Measurements from ENCODE around the gene DTNBP1. TPM values are rescaled to one million over a fixed set of nuclear protein-coding genes. Genes with fewer than 3 reads are reported as not detected.

Gene DTNBP1
- total and polyA plus RNA-seq, 2 of the 8 experiments (the other 6 are each of a cell fraction or from before 2014, with no cell fraction given), result 13.5 to 22.1 TPM

DNA sequence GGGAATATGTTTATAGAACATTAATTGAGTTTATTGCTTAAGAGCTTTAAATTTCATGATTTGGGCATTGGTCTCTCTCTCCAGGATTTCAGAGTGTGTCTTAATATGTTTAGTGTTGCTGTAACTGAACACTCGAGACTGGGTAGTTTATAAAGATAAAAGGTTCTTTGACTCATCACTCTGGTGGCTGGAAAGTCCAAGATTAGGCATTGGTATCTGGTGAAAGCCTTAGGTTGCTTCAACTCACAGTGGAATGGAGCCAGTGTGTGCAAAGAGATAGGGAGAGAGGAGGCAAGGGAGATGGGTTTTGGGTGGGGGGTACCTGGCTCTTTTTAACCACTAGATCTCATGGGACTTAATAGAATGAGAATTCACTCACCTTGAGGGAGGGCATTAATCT is 35.6 kb upstream of the DTNBP1 start:
- ChIA-PET POLR2A (ENCODE audit: partially characterized antibody) (no interaction called here), CTCF (ENCODE audit: partially characterized antibody) (no interaction called here)
- Histone ChIP-seq H2BK15ac (ENCODE audit: low read length) (no peak overlapping the region), H3K56ac (replicated peaks; ENCODE audit: insufficient read length, low read depth, low read length) (no peak overlapping the region), H3K9ac (replicated peaks in 1 of 4; ENCODE audit: extremely low read depth in 1 of 4, low read depth in 3 of 4, low read length in 3 of 4) (no peak overlapping the region), H4K20me1 (replicated peaks in 1 of 2; ENCODE audit: control insufficient read depth in 1 of 2, insufficient read depth in 2 of 2, low read length in 2 of 2) (no peaks in the 10 kb centered on the region), H3K27ac (ENCODE audit: low read depth, low read length) (no peak overlapping the region), H4K8ac (ENCODE audit: extremely low read depth, insufficient read depth, low read length) (no peak overlapping the region), H2BK20ac (ENCODE audit: low read length) (no peak overlapping the region), H4K91ac (replicated peaks; ENCODE audit: insufficient read length, low read length) (no peak overlapping the region), H2AK5ac (ENCODE audit: low read depth, low read length) (no peak overlapping the region), H3K79me2 (ENCODE audit: control insufficient read depth in 1 of 2, insufficient read depth in 2 of 2, low read length in 2 of 2) (no peaks in the 10 kb centered on the region), H3K36me3 (ENCODE audit: control insufficient read depth in 2 of 4, insufficient read depth in 4 of 4, low read length in 3 of 4) (no peaks in the 10 kb centered on the region), H2BK120ac (replicated peaks; ENCODE audit: low read depth, low read length) (no peak overlapping the region), H3K9me3 (ENCODE audit: insufficient read depth in 2 of 2, low read depth in 1 of 2, low read length in 1 of 2) (no peaks in the 10 kb centered on the region; a peak in 1 of 4 replicates), H3K79me1 (ENCODE audit: low read depth, low read length) (no peaks in the 10 kb centered on the region), H3K4me1 (replicated peaks in 1 of 4; ENCODE audit: control insufficient read depth in 3 of 4, insufficient read depth in 4 of 4, low read length in 3 of 4) (no peaks in the 10 kb centered on the region), H3K23ac (ENCODE audit: insufficient read length) (no peak overlapping the region), H3K23me2 (ENCODE audit: low read depth, low read length) (no peaks in the 10 kb centered on the region), H3K27me3 (replicated peaks in 1 of 4; ENCODE audit: control insufficient read depth in 3 of 4, extremely low read depth in 1 of 4, insufficient read depth in 3 of 4, low read length in 3 of 4) (no peaks in the 10 kb centered on the region), H2AFZ (ENCODE audit: low read length) (no peak overlapping the region), H2BK5ac (ENCODE audit: low read depth, low read length) (no peak overlapping the region), H2BK12ac (ENCODE audit: low read depth, low read length) (no peak overlapping the region), H4K5ac (ENCODE audit: insufficient read length, low read depth, low read length) (no peak overlapping the region), H3K18ac (ENCODE audit: extremely low read depth, low read length) (no peak overlapping the region), H3K4me2 (ENCODE audit: insufficient read depth in 1 of 2, low read depth in 2 of 2, low read length in 2 of 2) (no peak overlapping the region), H3K4me3 (ENCODE audit: extremely low read depth in 1 of 4, insufficient read depth in 2 of 4, low read depth in 3 of 4, low read length in 4 of 4) (no peak overlapping the region), H3K14ac (ENCODE audit: insufficient read length) (no peak overlapping the region), H3K4ac (replicated peaks; ENCODE audit: insufficient read length, low read depth, low read length) (no peak overlapping the region)
- DNase-seq (ENCODE audit: low read depth in 1 of 2, low spot score in 2 of 2) (no peak), FAIRE-seq (no peak)
- WGBS, 2 experiments (ENCODE audit: extremely low coverage in 1 of 2, insufficient coverage in 1 of 2, insufficient read length in 1 of 2, insufficient replicate concordance in 2 of 2, low coverage in 1 of 2, low lambda C conversion rate in 2 of 2, missing lambda C conversion rate in 1 of 2), result 84% methylated on average over 1 of the region's 1 CpG; no CpG with 5 or more reads in 1 of the 2 experiments
- TF ChIP-seq NRF1 (IDR thresholded peaks at IDR 0.05; ENCODE audit: low read depth, low read length) (no peak), CREB1 (IDR thresholded peaks at IDR 0.05) (no peak), CBX8 (IDR thresholded peaks at IDR 0.05; ENCODE audit: borderline replicate concordance, low read depth, low read length) (no peak), RAD21 (IDR thresholded peaks at IDR 0.05 in 1 of 2, conservative IDR thresholded peaks at IDR 0.05 in 1 of 2; ENCODE audit: low read depth in 2 of 2, low read length in 2 of 2) (no peak), SIN3A (conservative IDR thresholded peaks at IDR 0.05 in 1 of 2, IDR thresholded peaks at IDR 0.05 in 1 of 2; ENCODE audit: low read depth in 1 of 2, low read length in 2 of 2) (no peak), TAF1 (IDR thresholded peaks at IDR 0.05; ENCODE audit: low read depth, low read length) (no peak), BCL11A (IDR thresholded peaks at IDR 0.05; ENCODE audit: low read depth in 2 of 2, low read length in 2 of 2) (no peak), BRCA1 (IDR thresholded peaks at IDR 0.05; ENCODE audit: low read depth, low read length) (no peak), TBP (IDR thresholded peaks at IDR 0.05; ENCODE audit: low read depth, low read length) (no peak), KDM5A (IDR thresholded peaks at IDR 0.05; ENCODE audit: low read length) (no peak)
- TF ChIP-seq, protein P1, sequence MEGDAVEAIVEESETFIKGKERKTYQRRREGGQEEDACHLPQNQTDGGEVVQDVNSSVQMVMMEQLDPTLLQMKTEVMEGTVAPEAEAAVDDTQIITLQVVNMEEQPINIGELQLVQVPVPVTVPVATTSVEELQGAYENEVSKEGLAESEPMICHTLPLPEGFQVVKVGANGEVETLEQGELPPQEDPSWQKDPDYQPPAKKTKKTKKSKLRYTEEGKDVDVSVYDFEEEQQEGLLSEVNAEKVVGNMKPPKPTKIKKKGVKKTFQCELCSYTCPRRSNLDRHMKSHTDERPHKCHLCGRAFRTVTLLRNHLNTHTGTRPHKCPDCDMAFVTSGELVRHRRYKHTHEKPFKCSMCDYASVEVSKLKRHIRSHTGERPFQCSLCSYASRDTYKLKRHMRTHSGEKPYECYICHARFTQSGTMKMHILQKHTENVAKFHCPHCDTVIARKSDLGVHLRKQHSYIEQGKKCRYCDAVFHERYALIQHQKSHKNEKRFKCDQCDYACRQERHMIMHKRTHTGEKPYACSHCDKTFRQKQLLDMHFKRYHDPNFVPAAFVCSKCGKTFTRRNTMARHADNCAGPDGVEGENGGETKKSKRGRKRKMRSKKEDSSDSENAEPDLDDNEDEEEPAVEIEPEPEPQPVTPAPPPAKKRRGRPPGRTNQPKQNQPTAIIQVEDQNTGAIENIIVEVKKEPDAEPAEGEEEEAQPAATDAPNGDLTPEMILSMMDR (IDR thresholded peaks at IDR 0.05; ENCODE audit: control extremely low read depth in 1 of 3, insufficient read depth in 1 of 3, low read depth in 1 of 3, low read length in 3 of 3), result no peak
- TF ChIP-seq, protein P2, sequence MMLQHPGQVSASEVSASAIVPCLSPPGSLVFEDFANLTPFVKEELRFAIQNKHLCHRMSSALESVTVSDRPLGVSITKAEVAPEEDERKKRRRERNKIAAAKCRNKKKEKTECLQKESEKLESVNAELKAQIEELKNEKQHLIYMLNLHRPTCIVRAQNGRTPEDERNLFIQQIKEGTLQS (IDR thresholded peaks at IDR 0.05; ENCODE audit: insufficient read depth, low read depth, low read length), result no peak
